Measurements from ENCODE around the gene CUL1.

GRCh38 chr7:148824864-148825263 is 126.2 kb downstream of the CUL1 start:
- TF ChIP-seq CTCF (IDR thresholded peaks at IDR 0.05 in 2 of 3, conservative IDR thresholded peaks at IDR 0.05 in 1 of 3; ENCODE audit: borderline replicate concordance in 1 of 3, insufficient read depth in 1 of 3, low read depth in 2 of 3, low read length in 2 of 3) = no peak
- TF ChIP-seq POLR2A (IDR thresholded peaks at IDR 0.05; ENCODE audit: borderline replicate concordance, extremely low read depth, insufficient read depth, insufficient read length) = no peak
- TF ChIP-seq ZBTB33 (IDR thresholded peaks at IDR 0.05; ENCODE audit: extremely low read depth, insufficient replicate concordance, low read length) = no peak

All from HCT116 (cell line).